ENCODE results near the gene OR2J2. TPM values are rescaled to one million over a fixed set of nuclear protein-coding genes. Genes with fewer than 3 reads are reported as not detected.
"Not testable (repeated sequence)": the region's sequence is repeated elsewhere in the genome, so short reads cannot be mapped to it uniquely, and the experiment has no call there.

The OR2J2 gene
- total RNA-seq: not detected

- H3K36me3 ChIP-seq; H3K27me3 ChIP-seq; H3K9me3 ChIP-seq; H3K4me3 ChIP-seq; DNase-seq (ENCODE audit: low spot score); H3K27ac ChIP-seq; H3K4me1 ChIP-seq: not testable (repeated sequence)
These were observed at the start of gene OR2J2 for GRCh38 chr6:29170607-29171006. OR2J2 (plus strand) TSS chr6:29170907; CDS start chr6:29173636, 2,729 bp downstream.

- H3K9me3 ChIP-seq: no peaks in the 10 kb centered on the region
- no peak overlapping the region for H3K27ac ChIP-seq
- no peak for DNase-seq (ENCODE audit: low spot score)
- no peaks in the 10 kb centered on the region for H3K4me1 ChIP-seq
- no peak overlapping the region for H3K4me3 ChIP-seq
- no peak for TF ChIP-seq CTCF (IDR thresholded peaks at IDR 0.05)
- H3K27me3 ChIP-seq: no peaks in the 10 kb centered on the region
- no peaks in the 10 kb centered on the region for H3K36me3 ChIP-seq
These were observed 41.2 kb upstream of the OR2J2 start for GRCh38 chr6:29129326-29130012.

GRCh38 chr6:29130644-29131043 lies 40.1 kb upstream of the OR2J2 start:
- no peak for TF ChIP-seq CTCF (IDR thresholded peaks at IDR 0.05)
- Histone ChIP-seq H3K9me3 (no peaks in the 10 kb centered on the region), H3K4me1 (no peaks in the 10 kb centered on the region), H3K27ac (no peak overlapping the region), H3K4me3 (no peak overlapping the region), H3K27me3 (no peaks in the 10 kb centered on the region), H3K36me3 (no peaks in the 10 kb centered on the region)
- DNase-seq (ENCODE audit: low spot score): no peak

- Histone ChIP-seq H3K27ac (no peak overlapping the region), H3K36me3 (no peaks in the 10 kb centered on the region), H3K4me3 (no peak overlapping the region), H3K9me3 (no peaks in the 10 kb centered on the region), H3K27me3 (no peaks in the 10 kb centered on the region), H3K4me1 (no peaks in the 10 kb centered on the region)
- no peak for DNase-seq (ENCODE audit: low spot score)
- no peak for TF ChIP-seq CTCF (IDR thresholded peaks at IDR 0.05)
These were observed 39.0 kb upstream of the OR2J2 start for GRCh38 chr6:29131691-29132090.

- no peak for DNase-seq (ENCODE audit: low spot score)
- H3K4me3 ChIP-seq: no peak overlapping the region
- H3K4me1 ChIP-seq: no peaks in the 10 kb centered on the region
- TF ChIP-seq CTCF (IDR thresholded peaks at IDR 0.05): no peak
- no peak overlapping the region for H3K27ac ChIP-seq
- H3K9me3 ChIP-seq: no peaks in the 10 kb centered on the region
- H3K36me3 ChIP-seq: no peaks in the 10 kb centered on the region
- no peaks in the 10 kb centered on the region for H3K27me3 ChIP-seq
These were observed 33.0 kb upstream of the OR2J2 start for GRCh38 chr6:29137724-29138123.

GRCh38 chr6:29141606-29142005 lies 29.1 kb upstream of the OR2J2 start:
- peaks cover 0 to 4% of the 10 kb centered on the region in 2 donors for H3K9me3 ChIP-seq
- no peaks in the 10 kb centered on the region for H3K27me3 ChIP-seq
- H3K27ac ChIP-seq: no peak overlapping the region
- no peak for TF ChIP-seq CTCF (IDR thresholded peaks at IDR 0.05)
- no peak for DNase-seq (ENCODE audit: low spot score)
- H3K36me3 ChIP-seq: no peaks in the 10 kb centered on the region
- H3K4me3 ChIP-seq: no peak overlapping the region
- no peaks in the 10 kb centered on the region for H3K4me1 ChIP-seq

All from right atrium auricular region (tissue), 2 donors.